CD4-positive, alpha-beta T cell treated with Interleukin-6 for 4 hours (primary cell): Measurements from ENCODE around the gene LPCAT1.
A peak's percentile ranks its signal among the peaks of the same experiment; 100 is the strongest.
"Not testable (repeated sequence)": the region's sequence is repeated elsewhere in the genome, so short reads cannot be mapped to it uniquely, and the experiment has no call there.

Experiments used
- DNase-seq: peaks from one replicate; pipeline ENCODE4 v3.0.0-alpha.2; 2020; ENCODE audit warnings: mixed read lengths

Gene LPCAT1

DNA sequence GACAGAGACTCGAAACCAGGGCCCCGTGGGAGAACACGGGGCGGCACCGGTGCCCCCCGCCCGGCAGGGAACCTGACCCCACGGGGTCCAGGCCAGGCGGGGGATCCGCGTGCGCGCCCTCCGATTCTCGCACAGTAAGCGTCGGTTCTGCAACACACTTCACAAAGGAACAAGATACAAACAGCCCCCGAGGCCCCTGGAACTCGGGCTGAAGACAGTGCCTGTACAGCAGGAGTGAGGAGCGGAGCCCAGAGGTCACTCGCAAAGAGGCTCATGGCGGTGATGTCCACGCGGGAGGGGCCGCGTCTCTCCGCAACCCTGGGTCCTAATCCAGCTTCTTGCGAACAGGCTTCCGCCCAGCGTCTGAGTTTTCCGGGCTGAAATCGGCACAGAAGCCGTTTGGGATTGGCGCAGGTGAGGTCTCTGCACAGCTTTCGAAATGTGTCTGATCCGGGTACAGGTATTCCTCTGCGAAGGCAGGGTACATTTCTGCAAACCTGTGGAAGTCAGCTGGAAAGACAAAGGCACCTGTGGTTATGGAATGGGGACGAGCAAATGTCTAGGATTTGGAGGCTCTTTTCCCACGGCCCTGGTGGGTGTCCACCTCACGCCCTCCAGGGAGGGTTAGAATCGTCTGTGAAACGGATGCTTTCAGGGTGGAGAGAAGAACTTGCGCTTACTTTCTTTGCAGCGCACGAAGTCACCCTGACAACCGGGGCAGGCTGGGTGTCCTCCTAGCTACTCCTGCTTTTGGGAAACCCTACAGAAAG lies 60.2 kb downstream of the LPCAT1 start:
- DNase-seq = no peak

DNA sequence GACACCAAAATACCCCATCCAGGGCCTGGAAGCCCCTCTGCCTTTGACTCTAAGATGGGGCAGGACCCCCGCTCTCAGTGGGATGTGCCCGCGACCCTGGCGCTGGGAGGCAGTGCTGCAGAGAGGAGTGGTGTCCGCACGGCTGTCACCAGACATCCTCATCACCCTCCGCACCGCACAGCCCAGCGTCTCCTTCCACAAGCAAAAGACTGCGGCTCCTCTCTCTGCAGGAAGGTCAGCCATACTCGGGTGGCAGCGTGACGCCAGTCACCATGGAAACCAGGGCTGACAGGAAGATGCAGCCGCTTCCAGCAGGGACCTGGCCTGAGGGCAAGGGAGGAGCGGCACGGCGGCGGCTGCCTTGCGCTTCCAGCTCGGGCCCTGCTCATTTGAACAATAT lies 61.4 kb downstream of the LPCAT1 start:
- DNase-seq = no peak

DNA sequence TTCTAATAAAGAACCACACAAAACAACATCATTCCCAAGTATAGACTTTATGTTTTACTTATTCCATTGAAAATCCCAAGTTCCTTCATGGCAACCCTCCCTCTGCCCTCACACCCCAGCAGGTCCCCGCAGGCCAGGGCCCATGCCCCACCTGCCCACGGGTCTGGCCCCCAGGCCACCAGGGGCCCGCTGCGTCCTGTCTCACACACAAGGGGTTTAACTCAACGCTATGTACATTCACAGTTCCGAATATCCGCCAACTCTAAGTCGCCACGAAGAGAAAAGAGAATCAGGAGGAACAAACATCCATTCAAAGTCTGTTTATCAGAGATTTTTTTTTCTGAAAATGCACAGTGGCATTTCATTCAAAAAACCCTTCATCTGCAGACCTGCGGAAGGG lies 62.4 kb downstream of the LPCAT1 start:
- DNase-seq = no peak

GRCh38 chr5:1460054-1460682 lies 63.6 kb downstream of the LPCAT1 start:
- DNase-seq = no peak

GRCh38 chr5:1459435-1459834 lies 64.3 kb downstream of the LPCAT1 start:
- not testable (repeated sequence) for DNase-seq

DNA sequence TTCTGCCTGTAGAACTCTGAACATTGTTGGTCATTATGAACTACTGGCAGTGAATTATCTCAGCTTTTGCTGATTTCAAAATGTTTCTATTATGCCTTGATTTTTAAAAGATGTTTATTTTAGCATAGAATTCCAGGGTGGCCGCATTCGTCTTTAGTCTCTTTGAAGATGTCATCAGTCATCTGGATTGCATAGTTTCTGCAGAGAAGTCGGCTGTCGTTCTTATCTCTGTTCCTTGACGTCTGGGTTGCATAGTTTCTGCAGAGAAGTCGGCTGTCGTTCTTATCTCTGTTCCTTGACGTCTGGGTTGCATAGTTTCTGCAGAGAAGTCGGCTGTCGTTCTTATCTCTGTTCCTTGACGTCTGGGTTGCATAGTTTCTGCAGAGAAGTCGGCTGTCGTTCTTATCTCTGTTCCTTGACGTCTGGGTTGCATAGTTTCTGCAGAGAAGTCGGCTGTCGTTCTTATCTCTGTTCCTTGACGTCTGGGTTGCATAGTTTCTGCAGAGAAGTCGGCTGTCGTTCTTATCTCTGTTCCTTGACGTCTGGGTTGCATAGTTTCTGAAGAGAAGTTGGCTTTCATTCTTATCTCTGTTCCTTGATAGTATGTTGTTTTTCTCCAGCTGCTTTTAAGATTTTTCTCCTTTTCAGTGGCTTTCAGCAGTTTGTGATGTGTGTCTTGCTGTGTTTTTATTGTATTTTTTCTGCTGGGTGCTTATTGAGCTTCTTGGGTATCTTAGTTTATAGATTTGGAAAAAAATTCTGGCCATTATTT lies 67.5 kb downstream of the LPCAT1 start:
- not testable (repeated sequence) for DNase-seq

GRCh38 chr5:1453613-1454012 lies 70.1 kb downstream of the LPCAT1 start:
- no peak for DNase-seq

- DNase-seq = no peak
Measured at GRCh38 chr5:1449081-1449630, 74.6 kb downstream of the LPCAT1 start.

GRCh38 chr5:1448511-1449011 lies 75.2 kb downstream of the LPCAT1 start:
- no peak for DNase-seq

GRCh38 chr5:1447671-1448361 lies 75.9 kb downstream of the LPCAT1 start:
- DNase-seq = no peak

DNA sequence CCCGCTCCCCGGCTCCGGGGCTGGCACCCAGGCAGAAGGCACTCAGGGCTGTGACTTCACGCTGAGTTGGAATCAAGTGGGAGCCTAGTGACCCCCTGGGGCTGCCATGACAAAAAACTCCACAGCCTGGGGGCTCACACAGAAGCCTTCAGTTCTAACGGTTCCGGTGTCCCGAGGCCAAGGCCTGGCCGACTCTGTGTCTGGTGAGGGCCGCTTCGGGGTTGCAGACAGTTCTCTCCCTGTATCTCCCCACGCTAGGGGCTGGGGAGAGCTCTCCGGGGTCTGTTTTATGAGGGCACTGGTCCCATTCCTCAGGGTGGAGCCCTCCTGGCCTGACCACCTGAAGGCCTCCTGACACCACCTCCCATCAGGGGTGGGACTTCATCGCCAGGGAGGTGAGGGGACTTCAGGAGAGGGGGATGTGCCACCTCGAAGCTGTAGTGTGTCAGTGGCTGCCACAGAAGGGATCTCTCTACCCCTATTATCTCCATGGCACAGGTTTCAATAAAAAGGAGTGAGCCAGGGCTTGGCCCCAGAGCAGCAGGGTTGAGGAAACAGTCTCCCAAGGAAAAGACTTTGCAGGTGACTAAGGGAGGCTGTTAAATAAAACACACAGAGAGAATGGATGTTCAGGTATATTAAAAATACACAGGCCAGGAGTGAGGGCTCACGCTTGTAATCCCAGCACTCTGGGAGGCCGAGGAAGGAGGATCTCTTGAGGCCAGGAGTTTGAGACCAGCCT lies 77.0 kb downstream of the LPCAT1 start:
- DNase-seq = no peak

- DNase-seq = no peak
Measured at GRCh38 chr5:1445689-1446601, 77.8 kb downstream of the LPCAT1 start.

DNA sequence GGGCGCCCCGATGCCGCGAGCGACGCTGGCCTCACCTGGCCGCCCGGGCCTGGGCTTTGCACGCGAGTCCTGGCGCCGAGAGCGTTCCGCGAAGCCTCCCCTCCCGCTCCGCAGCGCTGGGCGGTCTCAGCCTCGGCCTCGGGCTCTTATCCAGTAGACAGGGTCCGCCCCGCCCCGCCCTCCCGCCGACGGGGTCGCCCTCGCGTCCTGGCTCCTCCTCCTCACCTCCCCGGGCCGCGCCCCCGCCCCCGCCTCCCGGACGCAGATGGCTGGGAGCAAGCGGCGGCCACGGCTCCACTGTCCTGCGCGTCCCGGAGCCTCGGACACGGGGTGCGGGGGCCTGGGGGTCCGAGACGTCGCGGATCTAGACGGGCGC lies 78.5 kb downstream of the LPCAT1 start, which contains the start of gene SLC6A3:
TSS of gene SLC6A3 (minus strand) at position 128 of the 376 bp plus-strand sequence. CDS start 2,243 bp downstream, outside the sequence.
- peak; percentile 24 for DNase-seq

GRCh38 chr5:1444361-1445189 lies 79.2 kb downstream of the LPCAT1 start:
- no peak for DNase-seq

- DNase-seq = no peak
Measured at GRCh38 chr5:1443991-1444360, 79.8 kb downstream of the LPCAT1 start.

GRCh38 chr5:1443171-1443570 lies 80.6 kb downstream of the LPCAT1 start:
- DNase-seq = no peak

- no peak for DNase-seq
Measured at GRCh38 chr5:1442222-1443145, 81.3 kb downstream of the LPCAT1 start.

DNA sequence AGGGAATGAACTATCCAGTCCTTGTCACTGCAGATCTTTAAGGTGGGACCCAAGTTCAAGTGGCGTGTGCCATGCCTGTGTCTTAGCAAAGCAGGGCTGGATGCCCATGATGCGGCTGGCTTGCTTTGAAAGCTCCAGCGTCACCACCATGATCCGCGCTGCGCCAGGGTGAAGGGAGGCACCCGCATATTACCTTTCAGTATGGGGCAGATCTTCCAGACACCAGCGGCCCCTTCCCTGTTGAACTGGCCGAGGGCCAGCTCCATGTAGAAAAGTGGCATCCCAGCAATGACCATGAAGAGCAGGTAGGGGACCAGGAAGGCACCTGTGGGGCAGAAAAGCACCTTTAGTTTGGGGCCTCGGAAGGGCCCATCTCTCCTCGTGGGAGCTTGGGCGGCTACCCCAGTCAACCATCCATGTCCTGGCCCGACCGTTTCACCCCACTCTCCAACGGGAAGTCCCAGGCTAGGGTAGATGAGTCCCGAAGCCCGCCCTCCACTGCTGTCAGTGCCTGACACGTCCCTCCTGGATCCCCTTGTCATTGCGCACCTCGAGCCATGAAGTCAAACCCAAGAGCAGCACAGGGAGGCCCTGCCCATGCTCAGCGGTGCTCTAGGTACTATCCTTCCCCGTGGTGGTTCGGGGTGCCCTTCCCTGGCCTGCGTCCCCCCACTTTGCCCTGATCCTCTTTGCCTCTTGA lies 82.4 kb downstream of the LPCAT1 start:
- no peak for DNase-seq
